GM19043 (cell line): ENCODE data around the gene MEGF10.

Source experiments
- ATAC-seq: cut with Tn5 transposase; IDR thresholded peaks from one replicate; pipeline ENCODE4 v1.9.1; 2021; ENCODE audit warnings: low read depth; ENCODE audit not compliant: unreplicated experiment

The MEGF10 gene

GRCh38 chr5:127324756-127325155, 34.2 kb downstream of the MEGF10 start:
- ATAC-seq = no peak

GRCh38 chr5:127326431-127326830, 35.8 kb downstream of the MEGF10 start:
- no peak for ATAC-seq

- no peak for ATAC-seq
Measured at GRCh38 chr5:127326976-127327755, 36.6 kb downstream of the MEGF10 start.

GRCh38 chr5:127330116-127330515, 39.5 kb downstream of the MEGF10 start:
- ATAC-seq = no peak

- no peak for ATAC-seq
Measured at GRCh38 chr5:127331890-127332649, 41.5 kb downstream of the MEGF10 start.

DNA sequence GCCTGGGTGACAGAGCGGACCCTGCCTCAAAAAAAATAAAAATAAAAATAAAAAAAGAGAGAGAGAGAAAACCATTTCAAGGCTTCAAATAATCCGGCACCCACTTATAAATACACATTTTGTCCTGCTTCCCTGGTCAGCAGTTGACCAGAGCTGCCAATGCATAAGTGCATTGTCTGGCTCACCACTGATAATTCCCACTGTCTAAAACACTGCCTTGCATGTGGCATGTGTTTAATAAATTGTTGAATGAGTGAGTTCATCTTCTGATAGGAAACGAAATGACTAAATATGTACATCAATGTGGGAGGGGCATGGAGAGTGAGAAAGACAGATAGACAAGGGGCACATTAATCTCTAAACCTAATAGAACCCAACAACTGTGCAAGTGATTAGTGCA, 42.9 kb downstream of the MEGF10 start:
- no peak for ATAC-seq

- no peak for ATAC-seq
Measured at GRCh38 chr5:127335381-127335780, 44.8 kb downstream of the MEGF10 start.

GRCh38 chr5:127337876-127338275, 47.3 kb downstream of the MEGF10 start:
- ATAC-seq = no peak

- ATAC-seq = no peak
Measured at GRCh38 chr5:127338501-127338900, 47.9 kb downstream of the MEGF10 start.

DNA sequence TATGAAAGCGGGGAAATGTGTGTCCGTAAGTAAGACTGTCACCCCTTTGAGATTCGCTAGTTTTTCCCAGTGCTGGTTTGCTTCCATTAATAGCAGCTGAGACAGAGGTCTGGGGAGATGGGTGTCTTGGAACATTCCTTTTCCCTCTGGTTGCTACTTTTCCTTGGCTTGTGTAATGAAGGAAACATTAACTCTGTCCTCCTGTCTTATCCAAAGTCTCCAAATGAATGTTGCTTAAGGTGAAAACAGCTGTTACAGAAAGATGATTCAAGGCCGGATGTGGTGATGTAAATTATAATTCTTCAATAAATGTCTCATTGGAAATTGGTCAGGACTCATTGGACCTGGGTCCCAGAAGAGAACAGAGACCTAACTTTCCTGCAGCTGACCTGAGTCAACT, 50.0 kb downstream of the MEGF10 start:
- ATAC-seq = no peak

DNA sequence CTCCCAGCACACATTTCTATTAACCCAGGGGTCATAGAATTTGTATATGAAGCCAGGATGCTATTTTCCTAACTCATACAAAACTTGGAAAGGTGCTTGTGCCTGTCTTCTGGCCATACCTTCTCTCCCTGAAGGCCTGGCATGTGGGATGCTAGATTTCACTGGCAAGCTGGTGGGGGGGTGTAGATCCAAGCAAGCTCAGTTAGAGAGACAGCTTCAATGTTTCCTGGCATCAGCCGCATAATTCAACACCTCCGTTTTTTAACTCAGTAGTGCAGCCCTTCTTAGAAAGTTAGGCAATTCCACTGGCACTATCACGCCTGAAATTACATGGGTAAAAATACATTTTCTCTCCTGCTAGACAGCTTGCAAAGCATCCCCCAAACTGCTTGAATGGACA, 51.8 kb downstream of the MEGF10 start:
- ATAC-seq = no peak

DNA sequence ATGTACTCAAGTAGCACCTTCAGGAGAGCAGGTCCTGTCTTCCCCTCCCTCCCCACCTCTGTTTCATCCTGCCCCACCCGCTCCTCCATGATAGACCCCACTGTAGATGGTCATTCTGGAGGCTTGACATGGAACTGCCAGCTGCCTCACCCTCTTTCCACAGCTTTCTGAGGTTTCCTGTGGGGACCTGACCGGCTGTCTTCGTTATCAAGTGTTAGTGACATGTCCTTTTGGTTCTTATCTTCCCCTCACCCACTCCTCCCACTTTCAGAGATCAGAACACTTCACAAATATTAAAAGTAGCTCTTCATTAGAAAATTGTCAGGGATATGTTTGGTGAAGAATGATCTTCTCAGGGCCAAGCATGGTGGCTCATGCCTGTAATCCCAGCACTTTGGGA, 52.7 kb downstream of the MEGF10 start:
- ATAC-seq = no peak

GRCh38 chr5:127343866-127344265, 53.3 kb downstream of the MEGF10 start:
- no peak for ATAC-seq

DNA sequence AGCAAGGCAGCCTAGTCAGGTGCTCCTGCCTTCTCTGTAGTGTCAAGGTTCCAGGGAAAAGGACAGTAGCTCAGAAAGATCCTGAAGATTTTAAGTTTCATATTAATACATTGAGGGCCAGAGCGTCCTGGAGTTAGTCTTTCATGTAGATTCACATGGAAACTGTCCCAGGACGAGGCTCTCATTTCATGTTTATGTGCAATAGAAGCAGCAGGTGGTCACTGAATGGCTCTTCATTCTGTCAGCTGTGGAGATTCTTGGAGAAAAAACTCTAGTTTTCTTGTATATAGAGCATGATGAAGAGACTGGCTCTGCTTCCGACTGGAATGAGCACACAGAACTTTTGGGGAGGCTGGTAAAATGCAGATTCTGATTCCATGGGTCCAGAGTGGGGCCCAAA, 54.3 kb downstream of the MEGF10 start:
- no peak for ATAC-seq

- no peak for ATAC-seq
Measured at GRCh38 chr5:127351418-127351817, 60.8 kb downstream of the MEGF10 start.

DNA sequence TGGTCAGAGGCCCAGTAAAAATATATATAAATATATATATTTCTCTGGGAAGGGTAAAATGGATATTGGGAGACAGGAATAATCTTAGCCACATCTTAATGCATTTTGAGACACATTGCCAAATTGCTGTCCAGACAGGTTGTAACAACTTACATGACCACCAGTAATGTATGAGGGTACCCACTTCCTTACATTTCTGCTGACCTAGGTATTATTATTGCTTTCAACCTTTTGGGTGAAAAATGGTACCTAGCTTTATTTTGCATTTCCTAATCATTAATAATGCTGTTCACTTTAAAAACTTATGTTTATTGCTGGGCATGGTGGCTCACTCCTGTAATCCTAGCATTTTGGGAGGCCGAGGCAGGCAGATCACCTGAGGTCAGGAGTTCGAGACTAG, 61.5 kb downstream of the MEGF10 start:
- no peak for ATAC-seq

DNA sequence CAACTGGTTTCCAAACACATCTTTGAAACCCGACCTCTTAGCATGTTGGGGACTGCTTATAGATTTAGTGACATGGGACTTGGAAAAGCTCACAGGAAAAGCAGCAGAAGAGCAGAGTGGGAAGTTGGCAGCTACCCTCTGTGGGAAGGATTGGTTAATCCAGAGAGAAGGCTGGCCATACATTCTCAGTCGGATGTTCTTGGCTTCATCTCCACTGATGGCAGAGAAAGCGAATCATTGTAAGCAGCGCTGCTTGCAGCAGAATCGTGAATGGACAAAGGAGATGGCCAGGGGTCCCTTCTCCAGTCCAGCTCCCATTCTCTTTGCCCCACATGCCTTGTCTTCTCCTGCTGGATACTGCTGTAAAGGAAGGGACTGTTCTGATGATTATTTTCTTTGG, 62.7 kb downstream of the MEGF10 start:
- ATAC-seq = no peak

- ATAC-seq = no peak
Measured at GRCh38 chr5:127353796-127354195, 63.2 kb downstream of the MEGF10 start.

DNA sequence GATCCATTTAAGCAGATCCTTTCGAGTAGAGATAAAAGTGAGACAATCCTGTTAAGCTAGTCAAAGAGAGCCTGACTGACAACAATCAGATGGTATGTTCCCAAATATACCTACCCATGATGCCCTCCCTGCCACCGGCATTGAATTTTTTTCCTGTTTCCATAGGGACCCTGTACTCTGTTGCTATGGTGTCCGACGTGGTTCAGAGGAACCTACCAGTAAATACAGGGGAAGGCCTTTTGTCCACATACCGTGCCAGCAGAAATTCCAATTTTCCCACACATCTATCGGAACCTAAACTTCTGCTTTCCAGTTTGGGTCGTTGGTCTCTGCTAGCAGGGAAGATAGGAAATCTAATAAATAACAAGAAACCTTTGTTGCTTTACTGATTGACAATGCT, 64.7 kb downstream of the MEGF10 start:
- ATAC-seq = no peak

DNA sequence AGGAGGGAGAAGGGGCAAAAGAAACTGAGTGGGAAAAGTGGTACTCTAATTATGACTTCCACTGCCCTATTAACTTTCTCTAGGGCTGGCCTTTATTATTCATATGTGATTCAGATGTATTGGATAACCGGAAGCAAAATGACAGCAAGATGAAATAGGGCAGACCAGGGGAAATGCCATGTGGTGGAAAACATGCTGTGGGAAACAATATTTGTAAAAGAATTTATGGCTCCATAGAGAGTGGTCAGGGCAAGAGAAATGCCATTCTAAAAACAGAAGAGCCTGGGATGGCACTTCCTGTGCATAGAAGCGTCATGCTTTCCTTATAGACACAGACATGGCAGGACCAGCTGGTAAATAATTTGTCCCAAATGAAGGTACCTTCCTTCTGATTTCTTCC, 67.7 kb downstream of the MEGF10 start:
- ATAC-seq = no peak

DNA sequence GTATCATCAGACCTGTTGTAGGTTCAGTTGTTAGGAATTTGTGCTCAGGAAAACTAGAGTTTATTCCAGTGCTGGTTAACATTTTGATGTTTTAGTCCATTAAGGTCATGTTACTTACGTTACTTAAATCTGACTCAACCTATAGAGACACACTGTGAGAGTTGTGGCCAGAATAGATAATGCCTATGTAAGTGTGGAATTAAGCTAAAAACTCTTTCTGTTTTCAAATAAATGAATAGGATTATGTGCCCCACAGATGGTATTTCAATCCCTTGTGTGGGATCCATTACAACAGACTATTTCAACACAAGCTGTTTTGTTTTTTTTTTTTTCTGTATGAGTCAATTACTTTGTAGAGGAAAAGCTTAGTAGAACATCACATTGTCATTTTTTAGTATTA, 68.1 kb downstream of the MEGF10 start:
- no peak for ATAC-seq

DNA sequence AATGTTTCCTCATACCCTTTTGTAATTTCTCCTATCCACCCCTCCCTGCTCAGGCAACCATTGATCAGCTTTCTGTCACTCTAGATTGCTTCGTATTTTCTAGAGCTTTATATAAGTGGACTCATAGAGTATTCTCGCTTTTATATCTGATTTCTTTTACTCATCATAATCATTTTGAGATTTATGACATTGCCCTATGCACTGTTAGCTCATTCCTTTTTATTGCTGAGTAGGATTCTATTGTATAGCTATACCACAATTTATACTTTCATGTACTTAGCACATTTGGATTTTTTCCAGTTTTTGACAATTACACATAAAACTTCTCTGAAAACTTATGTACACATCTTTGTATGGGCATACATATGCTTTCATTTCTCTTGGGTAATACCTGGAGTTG, 68.9 kb downstream of the MEGF10 start:
- ATAC-seq = no peak
